ENCODE data around the gene ZNF618.

The ZNF618 gene

GRCh38 chr9:113963696-113964494 lies 87.8 kb downstream of the ZNF618 start:
- DNase-seq, result no peak

GRCh38 chr9:113964495-113965170 lies 88.5 kb downstream of the ZNF618 start:
- no peak for DNase-seq

- no peak for DNase-seq
These were observed 90.3 kb downstream of the ZNF618 start for GRCh38 chr9:113966394-113966793.

GRCh38 chr9:113967380-113967779 lies 91.3 kb downstream of the ZNF618 start:
- DNase-seq, result no peak

- DNase-seq, result no peak
These were observed 93.2 kb downstream of the ZNF618 start for GRCh38 chr9:113969343-113969742.

GRCh38 chr9:113973226-113973625 lies 97.1 kb downstream of the ZNF618 start:
- DNase-seq, result no peak

GRCh38 chr9:113973963-113974413 lies 97.9 kb downstream of the ZNF618 start:
- DNase-seq, result no peak

- DNase-seq, result no peak
These were observed 100.8 kb downstream of the ZNF618 start for GRCh38 chr9:113976915-113977314.

GRCh38 chr9:113978725-113979342 lies 102.7 kb downstream of the ZNF618 start:
- DNase-seq, result no peak

GRCh38 chr9:113979343-113980127 lies 103.4 kb downstream of the ZNF618 start:
- DNase-seq, result no peak

GRCh38 chr9:113984639-113985380 lies 108.7 kb downstream of the ZNF618 start:
- DNase-seq, result no peak

GRCh38 chr9:113985968-113986585 lies 110.0 kb downstream of the ZNF618 start:
- DNase-seq, result no peak

GRCh38 chr9:113986931-113987330 lies 110.8 kb downstream of the ZNF618 start:
- no peak for DNase-seq

GRCh38 chr9:113987526-113987925 lies 111.4 kb downstream of the ZNF618 start:
- no peak for DNase-seq

GRCh38 chr9:113988385-113989016 lies 112.4 kb downstream of the ZNF618 start:
- DNase-seq, result no peak

- DNase-seq, result no peak
These were observed 113.1 kb downstream of the ZNF618 start for GRCh38 chr9:113989017-113989713.

GRCh38 chr9:113989714-113990569 lies 113.8 kb downstream of the ZNF618 start:
- DNase-seq, result no peak

- no peak for DNase-seq
These were observed 114.4 kb downstream of the ZNF618 start for GRCh38 chr9:113990570-113990907.

- DNase-seq, result no peak
These were observed 114.9 kb downstream of the ZNF618 start for GRCh38 chr9:113990975-113991471.

GRCh38 chr9:113991714-113992113 lies 115.6 kb downstream of the ZNF618 start:
- DNase-seq, result no peak
